ENCODE data around the gene VLDLR. TPM values are rescaled to one million over a fixed set of nuclear protein-coding genes. Genes with fewer than 3 reads are reported as not detected.

Gene VLDLR
- total RNA-seq, 1 donor from 2014 or later = 28.5 TPM

DNA sequence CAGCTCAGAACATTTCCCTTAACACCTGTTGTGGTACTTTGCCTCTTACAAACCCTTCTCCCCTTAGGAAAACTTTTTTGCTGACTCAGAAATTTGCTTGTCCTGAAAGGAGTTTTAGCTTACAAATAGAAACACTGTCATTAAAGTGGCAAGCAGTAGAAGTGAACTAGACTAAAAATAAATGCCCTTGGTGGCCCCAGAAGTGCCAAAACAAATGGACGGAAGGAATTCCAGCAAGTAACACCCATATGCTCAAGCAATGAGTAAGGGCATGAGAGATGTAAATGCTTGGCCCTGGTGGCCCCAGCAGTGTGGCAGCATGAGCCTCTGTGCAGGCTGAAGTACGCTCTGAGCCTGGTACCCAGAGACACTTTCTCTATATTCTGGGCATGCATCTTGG, 8.6 kb downstream of the VLDLR start:
- H3K36me3 ChIP-seq (ENCODE audit: control insufficient read depth, insufficient read depth, low read length) = no peaks in the 10 kb centered on the region
- no peak overlapping the region for H3K4me3 ChIP-seq (ENCODE audit: low read depth, low read length)
- no peak for DNase-seq (ENCODE audit: low read depth)
- H3K27me3 ChIP-seq (ENCODE audit: control insufficient read depth, insufficient read depth, low read length) = no peaks in the 10 kb centered on the region
- TF ChIP-seq, protein P1, sequence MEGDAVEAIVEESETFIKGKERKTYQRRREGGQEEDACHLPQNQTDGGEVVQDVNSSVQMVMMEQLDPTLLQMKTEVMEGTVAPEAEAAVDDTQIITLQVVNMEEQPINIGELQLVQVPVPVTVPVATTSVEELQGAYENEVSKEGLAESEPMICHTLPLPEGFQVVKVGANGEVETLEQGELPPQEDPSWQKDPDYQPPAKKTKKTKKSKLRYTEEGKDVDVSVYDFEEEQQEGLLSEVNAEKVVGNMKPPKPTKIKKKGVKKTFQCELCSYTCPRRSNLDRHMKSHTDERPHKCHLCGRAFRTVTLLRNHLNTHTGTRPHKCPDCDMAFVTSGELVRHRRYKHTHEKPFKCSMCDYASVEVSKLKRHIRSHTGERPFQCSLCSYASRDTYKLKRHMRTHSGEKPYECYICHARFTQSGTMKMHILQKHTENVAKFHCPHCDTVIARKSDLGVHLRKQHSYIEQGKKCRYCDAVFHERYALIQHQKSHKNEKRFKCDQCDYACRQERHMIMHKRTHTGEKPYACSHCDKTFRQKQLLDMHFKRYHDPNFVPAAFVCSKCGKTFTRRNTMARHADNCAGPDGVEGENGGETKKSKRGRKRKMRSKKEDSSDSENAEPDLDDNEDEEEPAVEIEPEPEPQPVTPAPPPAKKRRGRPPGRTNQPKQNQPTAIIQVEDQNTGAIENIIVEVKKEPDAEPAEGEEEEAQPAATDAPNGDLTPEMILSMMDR (IDR thresholded peaks at IDR 0.05; ENCODE audit: insufficient read depth, low read length, poor library complexity, severe bottlenecking) = no peak

- no peak for DNase-seq (ENCODE audit: low read depth)
- TF ChIP-seq, protein P1 (IDR thresholded peaks at IDR 0.05; ENCODE audit: insufficient read depth, low read length, poor library complexity, severe bottlenecking) = no peak
- H3K4me3 ChIP-seq (ENCODE audit: low read depth, low read length) = no peak overlapping the region
- H3K27me3 ChIP-seq (ENCODE audit: control insufficient read depth, insufficient read depth, low read length) = no peaks in the 10 kb centered on the region
- no peaks in the 10 kb centered on the region for H3K36me3 ChIP-seq (ENCODE audit: control insufficient read depth, insufficient read depth, low read length)
Measured at GRCh38 chr9:2631263-2631662, 9.7 kb downstream of the VLDLR start.

GRCh38 chr9:2634153-2634552, 12.6 kb downstream of the VLDLR start:
- TF ChIP-seq, protein P1 (IDR thresholded peaks at IDR 0.05; ENCODE audit: insufficient read depth, low read length, poor library complexity, severe bottlenecking) = no peak
- no peaks in the 10 kb centered on the region for H3K27me3 ChIP-seq (ENCODE audit: control insufficient read depth, insufficient read depth, low read length)
- no peak overlapping the region for H3K4me3 ChIP-seq (ENCODE audit: low read depth, low read length)
- no peak for DNase-seq (ENCODE audit: low read depth)
- H3K36me3 ChIP-seq (ENCODE audit: control insufficient read depth, insufficient read depth, low read length) = no peaks in the 10 kb centered on the region

GRCh38 chr9:2634818-2635217, 13.2 kb downstream of the VLDLR start:
- Histone ChIP-seq H3K27me3 (ENCODE audit: control insufficient read depth, insufficient read depth, low read length) (no peaks in the 10 kb centered on the region), H3K36me3 (ENCODE audit: control insufficient read depth, insufficient read depth, low read length) (no peaks in the 10 kb centered on the region), H3K4me3 (ENCODE audit: low read depth, low read length) (no peak overlapping the region)
- DNase-seq (ENCODE audit: low read depth) = no peak
- TF ChIP-seq, protein P1 (IDR thresholded peaks at IDR 0.05; ENCODE audit: insufficient read depth, low read length, poor library complexity, severe bottlenecking) = no peak

GRCh38 chr9:2635922-2636321, 14.3 kb downstream of the VLDLR start:
- no peaks in the 10 kb centered on the region for H3K36me3 ChIP-seq (ENCODE audit: control insufficient read depth, insufficient read depth, low read length)
- TF ChIP-seq, protein P1 (IDR thresholded peaks at IDR 0.05; ENCODE audit: insufficient read depth, low read length, poor library complexity, severe bottlenecking) = no peak
- H3K27me3 ChIP-seq (ENCODE audit: control insufficient read depth, insufficient read depth, low read length) = no peaks in the 10 kb centered on the region
- H3K4me3 ChIP-seq (ENCODE audit: low read depth, low read length) = no peak overlapping the region
- no peak for DNase-seq (ENCODE audit: low read depth)

GRCh38 chr9:2637390-2637789, 15.8 kb downstream of the VLDLR start:
- no peaks in the 10 kb centered on the region for H3K36me3 ChIP-seq (ENCODE audit: control insufficient read depth, insufficient read depth, low read length)
- H3K4me3 ChIP-seq (ENCODE audit: low read depth, low read length) = no peak overlapping the region
- H3K27me3 ChIP-seq (ENCODE audit: control insufficient read depth, insufficient read depth, low read length) = no peaks in the 10 kb centered on the region
- no peak for DNase-seq (ENCODE audit: low read depth)
- TF ChIP-seq, protein P1 (IDR thresholded peaks at IDR 0.05; ENCODE audit: insufficient read depth, low read length, poor library complexity, severe bottlenecking) = no peak
